GM21737 (cell line): Measurements from ENCODE around the gene EVC2.

Source experiments
- ATAC-seq: cut with Tn5 transposase; IDR thresholded peaks from one replicate; pipeline ENCODE4 v1.9.1; 2021; ENCODE audit warnings: mild to moderate bottlenecking, moderate library complexity; ENCODE audit not compliant: unreplicated experiment

Gene EVC2

GRCh38 chr4:5708449-5709206 lies at the start of gene EVC2:
Gene EVC2 (minus strand): TSS chr4:5708559. CDS start chr4:5708513, 46 bp downstream.
- no peak for ATAC-seq

- no peak for ATAC-seq
Observed at GRCh38 chr4:5757954-5758353, 49.6 kb upstream of the EVC2 start.

- no peak for ATAC-seq
Observed at GRCh38 chr4:5757536-5757935, 49.2 kb upstream of the EVC2 start.

GRCh38 chr4:5757091-5757490 lies 48.7 kb upstream of the EVC2 start:
- ATAC-seq = no peak

GRCh38 chr4:5756271-5756670 lies 47.9 kb upstream of the EVC2 start:
- ATAC-seq = no peak

GRCh38 chr4:5755679-5756078 lies 47.3 kb upstream of the EVC2 start:
- ATAC-seq = no peak

- no peak for ATAC-seq
Observed at GRCh38 chr4:5755161-5755560, 46.8 kb upstream of the EVC2 start.

GRCh38 chr4:5754529-5754881 lies 46.1 kb upstream of the EVC2 start:
- ATAC-seq = no peak

GRCh38 chr4:5753766-5754528 lies 45.6 kb upstream of the EVC2 start:
- no peak for ATAC-seq

GRCh38 chr4:5753366-5753765 lies 45.0 kb upstream of the EVC2 start:
- ATAC-seq = no peak

GRCh38 chr4:5752376-5753184 lies 44.2 kb upstream of the EVC2 start:
- ATAC-seq = no peak

GRCh38 chr4:5751666-5752375 lies 43.5 kb upstream of the EVC2 start:
- no peak for ATAC-seq

GRCh38 chr4:5750946-5751665 lies 42.7 kb upstream of the EVC2 start:
- ATAC-seq = no peak

- ATAC-seq = no peak
Observed at GRCh38 chr4:5750052-5750945, 41.9 kb upstream of the EVC2 start.

GRCh38 chr4:5749568-5749967 lies 41.2 kb upstream of the EVC2 start:
- ATAC-seq = no peak

- no peak for ATAC-seq
Observed at GRCh38 chr4:5747738-5748375, 39.5 kb upstream of the EVC2 start.

GRCh38 chr4:5746829-5747737 lies 38.7 kb upstream of the EVC2 start:
- no peak for ATAC-seq

- no peak for ATAC-seq
Observed at GRCh38 chr4:5746250-5746649, 37.9 kb upstream of the EVC2 start.
